Transverse colon (tissue), 4 donors: Measurements from ENCODE around the gene LKAAEAR1. TPM values are rescaled to one million over a fixed set of nuclear protein-coding genes. Genes with fewer than 3 reads are reported as not detected.

Source experiments
- DNase-seq: peaks from one replicate; pipeline ENCODE4 v3.0.0-alpha.2; 2019
- H3K27ac ChIP-seq, 4 donors: fragments of 200-600 bp; sonication (generic); 2 replicates each; pipeline ENCODE4 v1.5.1; 2016 to 2018; ENCODE audit warnings: inconsistent platforms in 4 of 4
- H3K27me3 ChIP-seq: fragments of 200-600 bp; sonication (generic); 2 replicates; pipeline ENCODE4 v1.5.1; 2017; ENCODE audit warnings: inconsistent platforms
- H3K36me3 ChIP-seq, 4 donors: fragments of 200-600 bp; sonication (generic); 2 replicates each; pipeline ENCODE4 v1.5.1; 2017 to 2019; ENCODE audit warnings: inconsistent platforms in 4 of 4
- H3K4me1 ChIP-seq, 4 donors: fragments of 200-600 bp; sonication (generic); 2 replicates each; pipeline ENCODE4 v1.5.1; 2017 to 2020; ENCODE audit warnings: inconsistent platforms in 4 of 4
- H3K4me3 ChIP-seq, 4 donors: fragments of 200-600 bp; sonication (generic); 1 replicate in 1 of 4; 2 replicates in 3 of 4; pipeline versions ENCODE4 v1.5.1 to v1.6.1; 2017 to 2019; ENCODE audit warnings: inconsistent platforms in 4 of 4
- H3K9me3 ChIP-seq, 2 donors: fragments of 200-600 bp; sonication (generic); 2 replicates each; pipeline ENCODE4 v1.5.1; 2017 to 2019; ENCODE audit warnings: inconsistent platforms in 2 of 2
- EP300 ChIP-seq: sonication (generic); formaldehyde crosslinking; IDR thresholded peaks from one replicate; pipeline ENCODE4 v1.6.1; 2017; ENCODE audit warnings: antibody characterized with exemption, low read depth
- POLR2A ChIP-seq: fragments of 450-650 bp; IDR thresholded peaks from one replicate; pipeline ENCODE4 v1.6.1; 2016; ENCODE audit warnings: antibody characterized with exemption, mild to moderate bottlenecking, moderate library complexity
- POLR2AphosphoS5 ChIP-seq, 3 donors: sonication (generic); formaldehyde crosslinking; IDR thresholded peaks; one replicate each; pipeline ENCODE4 v1.6.1; 2016; ENCODE audit warnings: antibody characterized with exemption in 3 of 3
- WGBS, 2 donors: methylation state at CpG; one replicate each; pipeline ENCODE4 v1.1.5; 2018; ENCODE audit warnings: low coverage in 1 of 2; 5-methylcytosine and 5-hydroxymethylcytosine counted together
- in situ Hi-C, 4 donors: fragments of 200-750 bp; cut with MboI; loops; one replicate each; pipeline versions ENCODE4 v1.15.0 to v1.15.1; 2017; ENCODE audit warnings: low sequenced_read_pairs in 3 of 4, low pct_ligation_motif_present in 1 of 4, low pct_unique_long_range_greater_than_20kb in 1 of 4
- intact Hi-C: fragments of 100-400 bp; cut with DNase I; formaldehyde crosslinking; loops from one replicate; pipeline ENCODE4 v1.15.1; 2023; ENCODE audit warnings: low total_unique reads
- total RNA-seq, 4 donors: library from RNA; depleted of rRNA; stranded (reverse); fragments of >200 nt; gene quantifications; one replicate each; pipeline ENCODE4 v1.1.0, GENCODE V29; 2016
- TF ChIP-seq, protein P1 (sequence below), 5 experiments: fragments of 200-600 bp in 3 of 5; fragments of 450-650 bp in 2 of 5; sonication (generic) in 3 of 5; IDR thresholded peaks; 1 replicate in 2 of 5; 2 replicates in 3 of 5; pipeline ENCODE4 v1.5.1; 2016 to 2017; ENCODE audit warnings: antibody characterized with exemption in 5 of 5, inconsistent platforms in 3 of 5, mild to moderate bottlenecking in 2 of 5, moderate library complexity in 1 of 5

Gene LKAAEAR1
- total RNA-seq, 4 donors from 2014 or later: not detected

DNA sequence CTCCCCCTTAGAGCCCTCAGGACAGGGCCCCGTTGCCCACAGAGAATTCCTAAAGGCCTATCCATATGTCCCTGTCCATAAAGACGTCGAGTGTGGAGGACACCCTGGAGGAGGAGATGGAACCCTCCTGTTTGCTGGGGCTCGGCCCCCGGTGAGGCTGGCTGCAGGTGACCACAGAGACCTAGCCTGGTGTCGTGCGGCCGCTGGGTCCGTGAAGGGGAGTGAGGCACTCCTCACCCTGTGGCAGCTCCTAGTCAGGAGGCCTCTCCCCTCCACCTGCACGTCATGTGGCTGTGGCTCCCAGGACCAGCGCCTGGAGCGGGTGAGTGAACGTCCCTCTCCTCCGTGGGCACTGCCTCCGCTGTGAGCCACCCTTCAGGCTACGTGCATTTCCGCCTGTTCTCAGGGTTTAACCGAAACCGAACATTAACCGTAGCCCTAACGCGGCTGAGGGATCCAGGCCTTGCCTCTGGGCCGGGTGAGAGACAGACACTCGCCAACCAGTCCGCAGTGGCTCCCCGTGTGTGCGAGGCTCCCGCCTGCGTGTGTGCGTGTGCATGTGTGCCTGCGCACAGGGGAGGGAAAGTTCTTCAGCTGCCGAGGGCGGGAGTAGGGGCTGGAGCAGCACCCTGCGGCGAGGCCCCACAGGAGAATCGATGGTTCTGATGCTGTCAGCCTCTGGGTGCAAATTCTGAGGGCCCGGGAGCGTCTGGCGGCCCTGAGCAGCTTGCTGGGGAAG is 27.1 kb downstream of the LKAAEAR1 start:
- H3K4me1 ChIP-seq: peaks cover 0 to 6% (median 0%) of the 10 kb centered on the region in 4 donors
- peak overlapping the region; percentile 8 to 47 (median 29) for H3K27ac ChIP-seq
- intact Hi-C loops (no loop called here), in situ Hi-C loops (no loop called here)
- no peaks in the 10 kb centered on the region for H3K36me3 ChIP-seq
- WGBS, 2 donors: 40 to 49% methylated on average over 1 to 34 of the region's 39 CpGs
- peaks cover 54% of the 10 kb centered on the region for H3K27me3 ChIP-seq
- no peak for DNase-seq
- no peak overlapping the region for H3K4me3 ChIP-seq
- no peaks in the 10 kb centered on the region for H3K9me3 ChIP-seq
- TF ChIP-seq POLR2A (no peak), EP300 (no peak), POLR2AphosphoS5 (IDR thresholded peaks at IDR 0.05) (no peak)
- TF ChIP-seq, protein P1, sequence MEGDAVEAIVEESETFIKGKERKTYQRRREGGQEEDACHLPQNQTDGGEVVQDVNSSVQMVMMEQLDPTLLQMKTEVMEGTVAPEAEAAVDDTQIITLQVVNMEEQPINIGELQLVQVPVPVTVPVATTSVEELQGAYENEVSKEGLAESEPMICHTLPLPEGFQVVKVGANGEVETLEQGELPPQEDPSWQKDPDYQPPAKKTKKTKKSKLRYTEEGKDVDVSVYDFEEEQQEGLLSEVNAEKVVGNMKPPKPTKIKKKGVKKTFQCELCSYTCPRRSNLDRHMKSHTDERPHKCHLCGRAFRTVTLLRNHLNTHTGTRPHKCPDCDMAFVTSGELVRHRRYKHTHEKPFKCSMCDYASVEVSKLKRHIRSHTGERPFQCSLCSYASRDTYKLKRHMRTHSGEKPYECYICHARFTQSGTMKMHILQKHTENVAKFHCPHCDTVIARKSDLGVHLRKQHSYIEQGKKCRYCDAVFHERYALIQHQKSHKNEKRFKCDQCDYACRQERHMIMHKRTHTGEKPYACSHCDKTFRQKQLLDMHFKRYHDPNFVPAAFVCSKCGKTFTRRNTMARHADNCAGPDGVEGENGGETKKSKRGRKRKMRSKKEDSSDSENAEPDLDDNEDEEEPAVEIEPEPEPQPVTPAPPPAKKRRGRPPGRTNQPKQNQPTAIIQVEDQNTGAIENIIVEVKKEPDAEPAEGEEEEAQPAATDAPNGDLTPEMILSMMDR (IDR thresholded peaks at IDR 0.05): no peak

DNA sequence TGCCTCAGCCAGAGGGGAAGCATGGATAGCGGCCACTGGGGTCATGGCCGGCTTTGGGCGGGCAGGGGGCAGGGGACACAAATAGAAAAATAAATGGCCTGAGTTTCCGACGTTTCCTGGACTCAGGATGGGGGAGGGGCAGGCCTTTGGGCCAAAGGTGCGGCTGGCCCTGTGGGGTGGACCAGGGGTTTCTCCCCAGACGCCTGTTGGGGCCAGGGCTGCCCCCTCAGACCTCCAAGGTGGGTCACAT is 27.6 kb downstream of the LKAAEAR1 start:
- H3K36me3 ChIP-seq: no peaks in the 10 kb centered on the region
- no peak for DNase-seq
- intact Hi-C loops (no loop called here), in situ Hi-C loops (no loop called here)
- no peak overlapping the region for H3K4me3 ChIP-seq
- 33% methylated on average over 7 of the region's 7 CpGs; no CpG with 5 or more reads in 1 of the 2 donors for WGBS, 2 donors
- H3K27me3 ChIP-seq: peaks cover 59% of the 10 kb centered on the region
- TF ChIP-seq POLR2A (no peak), EP300 (no peak)
- no peaks in the 10 kb centered on the region for H3K9me3 ChIP-seq
- H3K4me1 ChIP-seq: peaks cover 0 to 5% (median 0%) of the 10 kb centered on the region in 4 donors
- peak overlapping the region; percentile 8 to 47 (median 29) for H3K27ac ChIP-seq

DNA sequence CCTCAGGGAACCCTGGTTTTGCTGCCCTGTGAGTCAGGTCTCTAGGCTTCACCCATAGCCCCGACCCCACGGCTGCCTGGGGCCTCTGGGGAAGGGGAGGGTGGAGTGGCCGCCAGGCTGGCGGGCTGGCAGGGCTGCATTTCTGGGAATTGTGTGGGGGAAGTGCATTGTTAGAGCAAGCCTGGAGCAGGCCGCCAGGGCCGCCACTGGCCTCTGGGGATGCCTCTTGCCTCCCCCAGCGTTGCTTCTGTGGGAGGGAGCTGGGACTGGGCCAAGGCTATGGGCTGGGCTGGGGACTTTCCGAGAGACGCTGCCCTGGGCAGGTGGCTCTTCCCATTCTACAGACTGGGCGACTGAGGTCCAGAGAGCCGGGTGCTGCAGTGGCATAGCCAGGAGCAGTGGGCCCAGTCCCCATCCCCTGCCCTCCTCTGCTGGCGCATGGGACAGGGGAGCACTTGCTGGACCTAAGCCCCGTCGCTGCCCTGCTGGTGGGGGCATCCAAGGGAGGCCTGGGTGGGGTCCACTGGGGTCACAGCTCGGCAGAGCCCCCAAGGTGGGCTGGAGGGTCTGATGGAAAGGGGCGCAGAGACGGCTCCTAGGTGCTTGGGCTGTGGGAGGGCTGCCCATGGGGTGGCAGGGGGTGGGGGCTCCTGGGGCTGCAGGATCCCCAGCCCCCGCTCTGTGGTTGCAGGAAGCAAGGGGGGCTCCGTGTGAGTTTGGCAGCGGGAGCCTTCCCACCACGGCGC is 28.1 kb downstream of the LKAAEAR1 start:
- Histone ChIP-seq H3K27ac (peak overlapping the region; percentile 8 to 48 (median 36)), H3K9me3 (no peaks in the 10 kb centered on the region), H3K36me3 (no peaks in the 10 kb centered on the region), H3K4me3 (no peak overlapping the region), H3K27me3 (peaks cover 64% of the 10 kb centered on the region), H3K4me1 (peaks cover 0 to 5% (median 0%) of the 10 kb centered on the region in 4 donors)
- in situ Hi-C loops (no loop called here), intact Hi-C loops (no loop called here)
- TF ChIP-seq, protein P1 (IDR thresholded peaks at IDR 0.05): no peak
- TF ChIP-seq POLR2AphosphoS5 (IDR thresholded peaks at IDR 0.05): no peak
- no peak for TF ChIP-seq POLR2A
- TF ChIP-seq EP300: no peak
- no peak for DNase-seq
- 49% methylated on average over 20 of the region's 22 CpGs; no CpG with 5 or more reads in 1 of the 2 donors for WGBS, 2 donors

DNA sequence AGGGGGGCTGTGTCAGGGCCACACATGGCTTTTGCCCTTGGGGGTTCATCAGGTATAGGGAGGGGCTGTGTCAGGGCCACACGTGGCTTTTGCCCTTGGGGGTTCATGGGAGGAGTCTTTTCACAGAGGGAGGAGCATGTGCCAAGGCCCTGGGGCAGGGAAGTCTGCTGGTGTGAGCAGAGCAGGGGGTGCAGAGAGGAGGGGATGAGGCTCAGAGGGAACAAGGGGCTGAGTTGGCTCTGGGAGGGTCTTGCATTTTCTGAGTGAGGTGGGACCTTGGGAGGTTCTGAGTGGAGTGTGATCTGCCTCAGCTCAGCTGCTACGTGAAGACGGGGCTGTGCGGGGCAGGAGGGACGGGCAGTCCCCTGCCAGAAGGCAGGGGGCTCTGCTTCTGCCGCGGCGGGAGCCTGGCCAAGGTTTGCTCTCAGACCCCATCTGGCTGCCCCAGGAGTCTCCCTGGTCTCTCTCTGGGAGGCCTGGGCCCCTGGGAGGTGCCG is 28.8 kb downstream of the LKAAEAR1 start:
- intact Hi-C loops (no loop called here), in situ Hi-C loops (no loop called here)
- peaks cover 70% of the 10 kb centered on the region for H3K27me3 ChIP-seq
- no peaks in the 10 kb centered on the region for H3K36me3 ChIP-seq
- H3K9me3 ChIP-seq: no peaks in the 10 kb centered on the region
- no peak for DNase-seq
- TF ChIP-seq POLR2AphosphoS5 (IDR thresholded peaks at IDR 0.05) (no peak), EP300 (no peak)
- TF ChIP-seq, protein P1 (IDR thresholded peaks at IDR 0.05): no peak
- peaks cover 0 to 5% (median 0%) of the 10 kb centered on the region in 4 donors for H3K4me1 ChIP-seq
- H3K27ac ChIP-seq: peak overlapping the region in 3 of 4 donors; percentile 18 to 48 (median 37)
- no peak overlapping the region for H3K4me3 ChIP-seq
- WGBS, 2 donors: 69% methylated on average over 8 of the region's 9 CpGs; no CpG with 5 or more reads in 1 of the 2 donors
